Measurements from ENCODE around the gene NDST1.
"Not testable (repeated sequence)": the region's sequence is repeated elsewhere in the genome, so short reads cannot be mapped to it uniquely, and the experiment has no call there.

The NDST1 gene

GRCh38 chr5:150507474-150508276 lies at the start of gene NDST1:
Gene NDST1 (plus strand): TSS chr5:150508131. CDS start chr5:150521255, 13,124 bp downstream.
- no peak for DNase-seq (ENCODE audit: low read depth in 2 of 2)

DNA sequence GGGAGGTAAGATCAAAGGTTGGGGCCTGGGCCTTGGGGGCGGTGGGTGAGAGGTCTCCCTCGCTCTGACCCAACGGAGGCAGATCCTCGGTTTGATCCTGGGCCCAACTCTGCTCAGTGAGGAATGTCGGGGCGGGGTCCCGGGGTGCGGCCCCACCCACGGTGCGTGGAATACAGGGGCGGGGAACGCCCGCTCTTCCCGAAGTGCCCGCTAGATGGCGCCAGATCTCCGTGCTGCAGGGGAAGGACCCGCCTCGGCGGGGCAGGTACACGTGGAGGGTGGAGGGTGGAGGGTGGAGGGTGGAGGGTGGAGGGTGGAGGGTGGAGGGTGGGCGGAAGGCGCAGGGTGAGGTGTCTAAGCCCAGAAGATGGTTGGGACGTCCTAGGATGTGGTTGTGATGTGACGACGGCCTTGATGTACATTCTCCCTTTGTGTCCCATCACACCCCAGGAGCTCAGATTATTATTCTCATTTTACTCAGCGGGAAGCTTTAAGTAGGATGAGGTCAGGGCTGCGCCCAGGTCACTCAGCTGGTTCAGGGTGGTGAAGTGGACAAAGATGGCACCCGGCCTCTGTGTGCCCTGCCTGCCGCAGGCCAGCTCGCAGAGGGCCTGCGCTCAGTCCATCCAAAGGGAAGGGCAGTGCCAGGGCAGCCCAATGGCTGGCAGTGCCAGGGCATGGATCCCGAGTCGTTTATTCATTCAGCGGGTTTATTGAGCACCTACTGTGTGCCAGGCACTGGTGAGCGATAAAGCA lies 49.0 kb upstream of the NDST1 start:
- peak; percentile 75 to 76 for DNase-seq (ENCODE audit: low read depth in 2 of 2)

GRCh38 chr5:150460781-150461180 lies 47.1 kb upstream of the NDST1 start:
- no peak for DNase-seq (ENCODE audit: low read depth in 2 of 2)

GRCh38 chr5:150461231-150461630 lies 46.7 kb upstream of the NDST1 start:
- no peak for DNase-seq (ENCODE audit: low read depth in 2 of 2)

DNA sequence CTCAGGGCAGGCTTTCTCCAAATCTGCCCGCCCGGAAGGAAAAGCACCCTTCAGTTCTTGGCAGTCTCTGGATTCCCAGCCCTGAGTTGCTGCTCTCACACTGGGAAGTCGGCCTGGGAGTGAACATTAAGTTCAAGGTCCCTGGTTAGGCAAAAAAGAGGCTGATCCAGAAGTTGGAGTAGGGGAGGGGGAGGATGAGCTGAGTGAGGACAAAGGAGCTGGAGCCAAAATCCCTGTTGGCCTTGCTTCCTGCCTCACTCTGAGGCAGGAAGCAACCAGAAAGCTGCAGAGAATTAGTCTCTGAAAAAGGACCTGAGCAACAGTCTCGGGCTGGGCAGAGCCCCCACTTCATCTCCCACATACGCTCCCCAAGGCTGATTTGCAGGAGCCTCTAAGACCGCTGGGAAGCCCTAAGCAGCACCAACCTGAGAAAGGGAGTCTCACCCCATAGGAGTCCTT lies 43.3 kb upstream of the NDST1 start:
- DNase-seq (ENCODE audit: low read depth in 2 of 2), result no peak

DNA sequence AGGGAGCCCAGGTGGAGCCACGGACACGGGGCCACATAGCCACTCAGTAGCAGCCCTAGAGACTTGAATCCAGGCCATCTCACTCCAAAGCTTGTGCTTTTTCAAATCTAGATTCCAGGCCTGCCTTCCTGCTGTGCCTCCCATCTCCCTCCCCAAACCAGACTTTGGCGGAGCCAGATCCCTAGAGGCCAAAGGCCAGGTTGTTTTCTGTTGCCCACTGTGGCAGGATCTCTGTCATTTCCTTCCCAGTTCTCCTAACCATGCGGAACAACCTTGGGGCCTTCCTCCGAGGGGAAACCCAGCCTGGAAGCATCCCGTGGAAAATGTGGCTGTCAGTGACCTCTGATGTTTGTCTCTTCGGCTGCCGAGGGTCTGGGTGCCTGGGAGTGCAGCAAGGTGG lies 42.0 kb upstream of the NDST1 start:
- DNase-seq (ENCODE audit: low read depth in 2 of 2), result no peak

- DNase-seq (ENCODE audit: low read depth in 2 of 2), result no peak
These were observed 39.7 kb upstream of the NDST1 start for GRCh38 chr5:150468206-150468605.

DNA sequence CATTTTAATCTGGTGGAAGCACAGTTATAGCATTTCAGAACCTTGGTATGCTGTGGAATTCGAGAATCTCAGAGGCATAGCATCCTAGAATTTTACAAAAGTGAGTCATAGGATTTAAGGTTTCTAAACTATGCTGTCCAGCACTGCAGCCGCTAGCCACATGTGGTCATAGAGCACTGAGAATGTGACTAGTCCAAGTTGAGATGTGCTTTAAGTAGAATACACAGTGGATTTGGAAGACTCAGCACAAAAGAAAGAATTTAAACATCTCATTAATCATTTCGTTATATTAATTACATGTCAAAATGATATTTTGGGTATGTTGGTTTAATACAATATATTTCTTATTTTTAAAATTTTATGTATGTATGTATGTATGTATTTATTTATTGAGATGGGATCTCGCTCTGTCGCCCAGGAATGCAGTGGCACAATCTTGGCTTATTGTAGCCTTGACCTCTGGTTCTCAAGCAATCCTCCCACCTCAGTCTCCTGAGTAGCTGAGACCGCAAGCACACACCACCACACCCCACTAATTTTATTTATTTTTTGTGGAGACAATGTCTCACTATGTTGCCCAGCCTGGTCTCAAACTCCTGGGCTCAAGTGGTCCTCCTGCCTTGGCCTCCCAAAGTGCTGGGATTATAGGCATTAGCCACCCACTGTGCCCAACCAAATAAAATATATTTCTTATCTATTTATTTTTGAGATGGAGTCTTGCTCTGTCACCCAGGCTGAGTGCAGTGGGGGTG lies 38.0 kb upstream of the NDST1 start:
- DNase-seq (ENCODE audit: low read depth in 2 of 2), result no peak

DNA sequence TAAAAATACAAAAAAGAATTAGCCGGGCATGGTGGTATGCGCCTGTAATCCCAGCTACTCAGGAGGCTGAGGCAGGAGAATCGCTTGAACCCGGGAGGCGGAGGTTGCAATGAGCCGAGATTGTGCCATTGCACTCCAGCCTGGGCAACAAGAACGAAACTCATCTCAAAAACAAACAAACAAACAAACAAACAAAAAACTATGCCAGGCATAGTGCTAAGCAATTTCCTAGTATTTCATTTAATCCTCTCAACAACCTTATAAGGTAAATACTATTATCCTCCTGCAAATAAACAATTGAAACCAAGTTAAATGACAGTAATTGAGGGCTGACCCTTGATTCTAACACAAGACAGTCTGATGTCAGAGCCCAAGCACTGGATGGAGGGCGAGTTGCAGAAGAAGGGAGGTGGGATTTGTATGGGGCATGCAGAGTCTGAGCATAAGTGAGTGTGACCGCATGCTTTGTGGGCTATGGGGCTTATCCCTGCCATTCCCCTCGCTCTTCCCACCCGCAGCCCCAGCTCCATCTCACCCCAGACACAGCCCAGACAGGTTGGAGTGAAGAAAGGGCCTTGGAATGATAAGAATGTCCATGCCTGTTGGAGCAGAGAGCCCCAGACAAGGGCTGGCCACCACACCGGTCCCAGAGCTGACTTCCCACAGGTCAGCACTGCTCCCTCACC lies 34.1 kb upstream of the NDST1 start:
- DNase-seq (ENCODE audit: low read depth in 2 of 2), result no peak

DNA sequence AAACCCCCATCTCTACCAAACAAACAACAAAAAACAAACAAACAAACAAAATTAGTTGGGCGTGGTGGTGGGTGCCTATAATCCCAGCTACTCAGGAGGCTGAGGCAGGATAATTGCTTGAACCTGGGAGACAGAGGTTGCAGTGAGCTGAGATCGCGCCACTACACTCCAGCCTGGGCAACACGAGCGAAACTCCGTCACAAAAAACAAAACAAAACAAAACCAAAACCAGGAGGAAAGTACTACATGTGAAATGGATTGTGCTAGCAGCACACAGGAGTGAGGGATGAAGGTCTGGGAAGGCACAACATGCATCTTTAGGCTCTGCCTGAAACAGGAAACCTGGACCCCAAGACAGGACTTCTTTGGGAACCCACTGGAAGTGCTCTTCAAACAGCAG lies 31.4 kb upstream of the NDST1 start:
- DNase-seq (ENCODE audit: low read depth in 2 of 2), result not testable (repeated sequence)

DNA sequence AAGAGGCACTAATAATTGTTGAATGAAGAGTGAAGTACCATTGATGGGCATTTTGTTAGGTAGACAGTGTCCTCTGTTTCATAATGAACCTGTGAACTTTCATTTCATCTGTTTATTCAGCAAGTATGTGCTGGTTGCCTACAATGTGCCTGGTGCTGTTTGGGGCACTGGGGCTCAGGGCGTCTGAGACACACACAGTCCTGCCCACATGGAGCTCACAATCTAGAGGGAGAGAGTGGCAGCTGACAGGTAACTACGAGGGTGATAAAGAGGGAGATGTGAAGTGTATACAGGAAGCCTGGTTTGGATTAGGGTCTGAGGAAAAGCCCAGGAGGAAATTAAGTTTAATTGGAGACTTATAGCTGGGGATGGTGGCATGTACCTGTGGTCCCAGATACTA lies 28.5 kb upstream of the NDST1 start:
- DNase-seq (ENCODE audit: low read depth in 2 of 2), result no peak

- no peak for DNase-seq (ENCODE audit: low read depth in 2 of 2)
These were observed 26.3 kb upstream of the NDST1 start for GRCh38 chr5:150481708-150481965.

DNA sequence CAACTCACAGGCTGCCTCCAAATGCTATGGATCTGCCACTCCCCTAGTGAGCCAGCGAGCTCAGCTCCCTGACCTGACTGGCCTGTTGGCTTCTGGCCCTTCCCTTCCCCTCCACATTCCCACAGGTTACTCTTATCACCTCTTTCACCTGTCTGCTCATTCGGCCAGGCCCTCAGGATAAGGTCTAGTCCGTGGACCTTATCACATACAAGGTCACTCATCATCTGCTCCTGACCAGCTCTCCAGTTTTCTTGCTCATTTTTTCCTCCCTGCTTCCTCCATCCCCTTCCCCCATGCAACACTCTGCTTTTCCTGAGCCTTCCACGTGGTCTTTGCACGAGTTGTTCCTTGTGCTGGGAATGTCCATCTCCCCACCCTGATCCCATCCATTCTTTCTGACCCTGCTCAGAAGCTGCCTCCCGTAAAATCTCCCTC lies 25.9 kb upstream of the NDST1 start:
- DNase-seq (ENCODE audit: low read depth in 2 of 2), result no peak

DNA sequence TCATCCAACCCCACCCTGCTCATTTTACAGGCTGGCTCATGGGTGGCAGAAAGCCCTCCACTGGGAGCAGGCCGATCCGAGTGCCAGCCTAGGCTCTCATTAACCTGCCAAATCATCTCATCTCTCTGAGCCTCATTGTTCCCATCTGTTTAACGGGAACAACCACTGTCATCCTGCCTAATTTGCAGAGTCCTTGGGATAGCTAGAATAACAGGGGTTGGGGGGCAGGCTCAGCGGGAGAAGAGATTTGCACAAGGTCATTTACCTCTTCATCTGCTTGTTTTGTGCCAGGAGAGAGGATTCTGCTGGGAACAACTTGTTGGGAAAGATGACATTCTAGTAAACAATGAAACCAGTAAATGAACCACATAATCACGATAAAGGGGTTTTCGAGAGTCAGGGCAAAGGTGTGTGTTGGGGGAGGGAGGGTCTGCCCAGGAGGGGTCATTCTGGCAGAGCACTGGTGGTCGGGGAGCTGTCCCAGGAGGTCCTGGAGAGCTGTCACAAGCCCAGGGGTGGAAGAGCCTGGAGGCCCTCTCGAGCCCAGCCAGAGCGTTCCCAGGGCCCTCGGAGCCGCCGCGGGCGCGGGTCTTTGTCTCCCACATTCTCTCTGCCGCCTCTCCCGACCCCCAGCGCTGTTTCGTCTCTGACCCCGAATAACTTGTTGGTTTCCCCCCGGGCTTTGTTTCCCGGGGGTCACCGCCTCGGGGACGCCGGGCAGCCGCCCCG lies 22.8 kb upstream of the NDST1 start:
- DNase-seq (ENCODE audit: low read depth in 2 of 2), result no peak

GRCh38 chr5:150485693-150486401 lies 22.1 kb upstream of the NDST1 start:
- DNase-seq (ENCODE audit: low read depth in 2 of 2), result peak in 1 of 2 donors; percentile 33

- peak in 1 of 2 donors; percentile 29 for DNase-seq (ENCODE audit: low read depth in 2 of 2)
These were observed 21.3 kb upstream of the NDST1 start for GRCh38 chr5:150486402-150487198.

GRCh38 chr5:150487199-150488061 lies 20.5 kb upstream of the NDST1 start:
- no peak for DNase-seq (ENCODE audit: low read depth in 2 of 2)

GRCh38 chr5:150488519-150489359 lies 19.2 kb upstream of the NDST1 start:
- DNase-seq (ENCODE audit: low read depth in 2 of 2), result no peak
